Measurements from ENCODE around the gene SORCS2. TPM values are rescaled to one million over a fixed set of nuclear protein-coding genes. Genes with fewer than 3 reads are reported as not detected.

SORCS2 gene
- total and polyA plus RNA-seq, 12 donors: 0.25 to 5.4 (median 2.2) TPM

DNA sequence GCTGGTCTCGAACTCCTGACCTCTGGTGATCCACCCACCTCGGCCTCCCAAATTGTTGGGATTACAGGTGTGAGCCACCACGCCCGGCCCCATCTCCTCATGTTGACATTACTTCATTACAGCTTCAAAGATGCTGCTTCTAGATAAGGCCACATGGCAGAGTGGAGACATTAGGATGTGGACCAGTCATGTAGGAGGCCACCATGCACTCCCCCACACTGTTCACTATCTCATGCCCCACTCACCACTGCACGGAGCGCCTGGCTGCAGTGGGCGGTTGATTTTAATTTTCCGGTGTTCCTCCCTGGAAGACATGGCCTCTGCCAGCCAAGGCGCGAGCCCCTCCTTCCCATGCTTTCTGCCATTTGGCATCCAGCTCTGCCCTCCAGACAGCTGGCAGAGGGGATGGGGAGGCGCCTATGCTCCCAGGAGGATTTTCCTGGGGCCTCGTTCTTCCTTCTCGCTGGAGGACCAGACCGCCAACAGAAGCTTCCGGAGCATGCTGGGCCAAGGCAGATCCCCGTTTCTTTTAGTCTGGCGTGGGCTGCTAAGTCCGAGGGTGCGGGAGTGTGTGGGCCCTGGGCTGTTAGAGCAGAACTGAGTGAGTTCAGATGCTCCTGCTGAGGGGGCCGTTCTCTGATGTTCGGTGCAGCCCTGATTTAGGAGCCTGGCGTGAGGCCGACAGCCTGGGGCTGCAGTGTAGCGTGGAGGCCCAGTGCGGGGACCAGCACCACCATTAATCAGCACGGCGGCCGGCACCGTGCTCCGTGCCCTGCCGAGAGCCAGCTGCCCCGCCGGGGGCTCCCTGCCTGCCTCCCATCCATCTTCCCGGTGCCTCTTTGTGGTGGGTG, 93.1 kb downstream of the SORCS2 start:
- H3K36me3 ChIP-seq: no peaks in the 10 kb centered on the region

DNA sequence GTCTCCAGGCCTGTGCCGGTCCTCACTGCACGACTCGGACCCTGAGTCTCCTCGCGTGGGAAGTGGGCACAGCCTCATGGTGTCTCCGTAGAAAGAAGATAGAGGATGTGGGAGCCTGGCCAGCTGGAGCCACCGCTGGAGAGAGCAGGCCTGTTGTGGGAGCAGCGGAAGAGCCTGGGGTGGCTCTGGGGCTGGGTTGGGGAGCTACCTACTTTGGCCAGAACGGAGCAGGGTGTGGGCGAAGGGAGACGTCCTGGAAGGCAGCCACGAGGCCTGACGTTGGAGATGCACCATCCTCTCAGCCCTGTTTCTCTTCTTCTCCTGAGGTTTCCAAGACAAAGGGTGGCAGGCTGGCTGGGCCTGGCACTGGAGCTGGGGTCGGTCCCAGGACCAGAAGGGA, 93.8 kb downstream of the SORCS2 start:
- H3K27ac ChIP-seq: no peak overlapping the region
- no peaks in the 10 kb centered on the region for H3K36me3 ChIP-seq
- H3K4me3 ChIP-seq: no peak overlapping the region
- H3K9me3 ChIP-seq: no peaks in the 10 kb centered on the region
- DNase-seq: no peak
- intact Hi-C loops (cut with DNase I): no loop called here
- H3K4me1 ChIP-seq: peaks cover 0 to 3% (median 0%) of the 10 kb centered on the region in 9 donors
- no peak for ATAC-seq
- peaks cover 0 to 7% (median 0%) of the 10 kb centered on the region in 7 donors for H3K27me3 ChIP-seq
- 65 to 75% methylated on average over 14 of the region's 14 CpGs for WGBS, 2 donors
- TF ChIP-seq, protein P1, sequence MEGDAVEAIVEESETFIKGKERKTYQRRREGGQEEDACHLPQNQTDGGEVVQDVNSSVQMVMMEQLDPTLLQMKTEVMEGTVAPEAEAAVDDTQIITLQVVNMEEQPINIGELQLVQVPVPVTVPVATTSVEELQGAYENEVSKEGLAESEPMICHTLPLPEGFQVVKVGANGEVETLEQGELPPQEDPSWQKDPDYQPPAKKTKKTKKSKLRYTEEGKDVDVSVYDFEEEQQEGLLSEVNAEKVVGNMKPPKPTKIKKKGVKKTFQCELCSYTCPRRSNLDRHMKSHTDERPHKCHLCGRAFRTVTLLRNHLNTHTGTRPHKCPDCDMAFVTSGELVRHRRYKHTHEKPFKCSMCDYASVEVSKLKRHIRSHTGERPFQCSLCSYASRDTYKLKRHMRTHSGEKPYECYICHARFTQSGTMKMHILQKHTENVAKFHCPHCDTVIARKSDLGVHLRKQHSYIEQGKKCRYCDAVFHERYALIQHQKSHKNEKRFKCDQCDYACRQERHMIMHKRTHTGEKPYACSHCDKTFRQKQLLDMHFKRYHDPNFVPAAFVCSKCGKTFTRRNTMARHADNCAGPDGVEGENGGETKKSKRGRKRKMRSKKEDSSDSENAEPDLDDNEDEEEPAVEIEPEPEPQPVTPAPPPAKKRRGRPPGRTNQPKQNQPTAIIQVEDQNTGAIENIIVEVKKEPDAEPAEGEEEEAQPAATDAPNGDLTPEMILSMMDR (IDR thresholded peaks at IDR 0.05): no peak

More for the DNA sequence above, 93.1 kb downstream of the SORCS2 start:
- no peak for ATAC-seq
- peaks cover 0 to 2% (median 0%) of the 10 kb centered on the region in 9 donors for H3K4me1 ChIP-seq
- no peaks in the 10 kb centered on the region for H3K9me3 ChIP-seq
- DNase-seq: no peak
- no peak overlapping the region for H3K4me3 ChIP-seq
- H3K27me3 ChIP-seq: peaks cover 0 to 7% (median 0%) of the 10 kb centered on the region in 7 donors
- intact Hi-C loops (cut with DNase I): no loop called here
- WGBS, 2 donors: 76 to 78% methylated on average over 34 of the region's 34 CpGs
- no peak overlapping the region for H3K27ac ChIP-seq
- TF ChIP-seq, protein P1 (IDR thresholded peaks at IDR 0.05): no peak

DNA sequence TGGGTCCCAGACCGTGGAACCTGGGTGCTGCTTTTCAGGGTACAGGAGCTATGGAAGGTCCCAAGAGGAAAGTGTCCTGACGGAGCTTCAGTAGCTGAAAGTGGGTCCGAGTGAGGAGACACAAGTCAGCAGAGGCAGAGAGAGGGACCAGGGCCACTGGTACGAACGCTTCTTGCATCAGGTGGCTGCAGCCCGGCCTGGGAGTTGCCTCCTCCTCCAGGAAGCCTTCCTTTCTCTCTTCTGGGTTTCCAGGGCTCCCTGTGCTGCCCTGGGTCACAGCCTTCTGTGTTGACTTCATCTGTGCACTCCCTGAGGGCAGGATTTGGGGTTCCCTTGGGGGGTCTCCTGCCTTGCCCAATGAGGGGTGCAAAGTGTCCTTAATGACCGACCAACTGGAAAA, 94.5 kb downstream of the SORCS2 start:
- no peak overlapping the region for H3K27ac ChIP-seq
- TF ChIP-seq, protein P1 (IDR thresholded peaks at IDR 0.05): no peak
- 88 to 92% methylated on average over 7 of the region's 7 CpGs for WGBS, 2 donors
- no peaks in the 10 kb centered on the region for H3K9me3 ChIP-seq
- H3K27me3 ChIP-seq: peaks cover 0 to 7% (median 0%) of the 10 kb centered on the region in 7 donors
- no peak for ATAC-seq
- no peaks in the 10 kb centered on the region for H3K36me3 ChIP-seq
- intact Hi-C loops (cut with DNase I): no loop called here
- no peak overlapping the region for H3K4me3 ChIP-seq
- no peak for DNase-seq
- H3K4me1 ChIP-seq: peaks cover 0 to 9% (median 3%) of the 10 kb centered on the region in 9 donors

DNA sequence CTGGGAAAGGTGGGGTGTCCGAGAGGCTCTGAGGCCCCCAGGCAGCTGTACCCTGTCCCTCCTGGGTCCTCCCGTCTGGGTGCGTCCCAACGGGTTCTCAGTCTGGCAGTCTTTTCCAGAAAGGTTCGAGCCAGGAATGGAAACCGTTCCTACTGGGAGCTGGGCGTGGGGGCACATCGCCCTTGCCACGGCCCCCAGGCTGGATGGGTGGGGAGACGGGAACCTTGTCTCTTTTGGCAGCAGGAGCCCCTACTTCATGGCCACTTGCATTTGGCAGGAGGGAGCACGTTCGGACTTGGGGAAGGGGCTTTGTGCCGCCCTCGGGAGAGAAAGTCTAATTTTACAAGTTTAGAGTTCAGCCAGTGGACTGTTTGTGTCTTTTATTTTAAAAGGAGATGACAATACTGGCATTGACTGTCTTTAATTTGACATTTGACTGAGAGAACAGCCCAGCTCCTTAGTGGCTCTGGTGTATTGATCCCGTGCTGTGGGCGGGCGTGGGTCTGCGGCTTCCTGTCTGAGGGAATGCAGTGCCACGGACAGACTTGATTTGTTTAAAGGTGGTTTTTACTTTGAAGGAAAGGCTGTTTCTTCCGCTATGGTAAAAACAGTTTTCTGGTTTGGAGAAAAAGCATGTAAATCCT, 95.1 kb downstream of the SORCS2 start:
- ATAC-seq (no peak), DNase-seq (no peak)
- Histone ChIP-seq H3K9me3 (no peaks in the 10 kb centered on the region), H3K27ac (no peak overlapping the region), H3K4me3 (no peak overlapping the region), H3K4me1 (peaks cover 0 to 13% (median 4%) of the 10 kb centered on the region in 9 donors), H3K36me3 (no peaks in the 10 kb centered on the region), H3K27me3 (peaks cover 0 to 7% (median 0%) of the 10 kb centered on the region in 7 donors)
- intact Hi-C loops (cut with DNase I): no loop called here
- 73 to 81% methylated on average over 20 of the region's 20 CpGs for WGBS, 2 donors
- TF ChIP-seq, protein P1 (IDR thresholded peaks at IDR 0.05): no peak
